ENCODE results near the gene NKD2.

NKD2 gene

GRCh38 chr5:976849-977751 lies 31.5 kb upstream of the NKD2 start:
- Histone ChIP-seq H3K27ac (no peak overlapping the region), H3K36me3 (replicated peaks) (no peaks in the 10 kb centered on the region), H3K27me3 (replicated peaks) (peaks cover 9% of the 10 kb centered on the region), H3K4me3 (ENCODE audit: low read depth, low read length) (no peak overlapping the region)
- in situ Hi-C loops (cut with HindIII; ENCODE audit: low pct_ligation_motif_present, low sequenced_read_pairs), result no loop called here
- TF ChIP-seq, protein P1, sequence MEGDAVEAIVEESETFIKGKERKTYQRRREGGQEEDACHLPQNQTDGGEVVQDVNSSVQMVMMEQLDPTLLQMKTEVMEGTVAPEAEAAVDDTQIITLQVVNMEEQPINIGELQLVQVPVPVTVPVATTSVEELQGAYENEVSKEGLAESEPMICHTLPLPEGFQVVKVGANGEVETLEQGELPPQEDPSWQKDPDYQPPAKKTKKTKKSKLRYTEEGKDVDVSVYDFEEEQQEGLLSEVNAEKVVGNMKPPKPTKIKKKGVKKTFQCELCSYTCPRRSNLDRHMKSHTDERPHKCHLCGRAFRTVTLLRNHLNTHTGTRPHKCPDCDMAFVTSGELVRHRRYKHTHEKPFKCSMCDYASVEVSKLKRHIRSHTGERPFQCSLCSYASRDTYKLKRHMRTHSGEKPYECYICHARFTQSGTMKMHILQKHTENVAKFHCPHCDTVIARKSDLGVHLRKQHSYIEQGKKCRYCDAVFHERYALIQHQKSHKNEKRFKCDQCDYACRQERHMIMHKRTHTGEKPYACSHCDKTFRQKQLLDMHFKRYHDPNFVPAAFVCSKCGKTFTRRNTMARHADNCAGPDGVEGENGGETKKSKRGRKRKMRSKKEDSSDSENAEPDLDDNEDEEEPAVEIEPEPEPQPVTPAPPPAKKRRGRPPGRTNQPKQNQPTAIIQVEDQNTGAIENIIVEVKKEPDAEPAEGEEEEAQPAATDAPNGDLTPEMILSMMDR (IDR thresholded peaks at IDR 0.05; ENCODE audit: low read depth, low read length, missing control alignments), result no peak
- no peak for DNase-seq

DNA sequence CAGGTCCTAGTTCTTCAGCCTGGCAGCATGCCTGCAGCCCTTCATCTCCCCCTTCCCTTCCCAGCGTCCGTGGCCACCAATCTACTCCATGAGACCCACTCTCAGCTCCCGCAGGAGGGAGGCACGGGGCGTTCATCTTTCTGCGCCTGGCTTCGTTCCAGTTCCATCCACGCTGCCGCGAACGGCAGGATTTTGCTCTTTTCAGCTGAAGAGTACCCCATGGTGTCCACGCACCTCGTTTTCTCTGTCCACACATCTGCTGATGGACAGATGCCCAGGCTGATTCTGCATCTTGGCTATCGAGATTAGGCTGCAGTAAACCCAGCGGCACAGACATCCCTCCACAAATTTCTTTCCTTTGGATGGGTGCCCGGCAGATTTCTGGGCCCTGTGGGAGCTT lies 30.5 kb upstream of the NKD2 start:
- TF ChIP-seq, protein P1 (IDR thresholded peaks at IDR 0.05; ENCODE audit: low read depth, low read length, missing control alignments), result no peak
- H3K4me3 ChIP-seq (ENCODE audit: low read depth, low read length), result no peak overlapping the region
- H3K27ac ChIP-seq, result no peak overlapping the region
- in situ Hi-C loops (cut with HindIII; ENCODE audit: low pct_ligation_motif_present, low sequenced_read_pairs), result no loop called here
- H3K36me3 ChIP-seq (replicated peaks), result no peaks in the 10 kb centered on the region
- peaks cover 7% of the 10 kb centered on the region for H3K27me3 ChIP-seq (replicated peaks)
- DNase-seq, result no peak

DNA sequence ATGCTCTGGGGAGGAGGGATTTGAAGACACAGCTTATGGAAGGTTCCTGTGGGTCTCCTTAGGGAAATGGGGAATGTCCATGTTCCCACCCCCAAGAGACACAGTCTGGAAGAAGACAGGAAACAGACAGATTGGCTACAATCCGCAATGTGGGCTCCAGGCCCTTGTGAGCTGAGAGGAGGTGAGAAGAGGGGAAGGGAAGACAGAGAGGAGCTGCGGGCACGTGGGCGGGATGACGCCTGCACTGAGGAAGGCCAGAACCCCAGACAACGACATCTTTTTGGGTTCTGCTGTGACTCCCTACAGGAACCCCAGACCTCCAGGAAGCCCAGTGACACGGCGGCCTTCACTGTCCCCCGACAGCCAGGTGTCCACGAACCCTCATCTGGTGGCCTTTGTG lies 29.9 kb upstream of the NKD2 start:
- TF ChIP-seq, protein P1 (IDR thresholded peaks at IDR 0.05; ENCODE audit: low read depth, low read length, missing control alignments), result no peak
- Histone ChIP-seq H3K27ac (no peak overlapping the region), H3K4me3 (ENCODE audit: low read depth, low read length) (no peak overlapping the region), H3K36me3 (replicated peaks) (no peaks in the 10 kb centered on the region), H3K27me3 (replicated peaks) (peaks cover 7% of the 10 kb centered on the region)
- no peak for DNase-seq
- in situ Hi-C loops (cut with HindIII; ENCODE audit: low pct_ligation_motif_present, low sequenced_read_pairs), result no loop called here

DNA sequence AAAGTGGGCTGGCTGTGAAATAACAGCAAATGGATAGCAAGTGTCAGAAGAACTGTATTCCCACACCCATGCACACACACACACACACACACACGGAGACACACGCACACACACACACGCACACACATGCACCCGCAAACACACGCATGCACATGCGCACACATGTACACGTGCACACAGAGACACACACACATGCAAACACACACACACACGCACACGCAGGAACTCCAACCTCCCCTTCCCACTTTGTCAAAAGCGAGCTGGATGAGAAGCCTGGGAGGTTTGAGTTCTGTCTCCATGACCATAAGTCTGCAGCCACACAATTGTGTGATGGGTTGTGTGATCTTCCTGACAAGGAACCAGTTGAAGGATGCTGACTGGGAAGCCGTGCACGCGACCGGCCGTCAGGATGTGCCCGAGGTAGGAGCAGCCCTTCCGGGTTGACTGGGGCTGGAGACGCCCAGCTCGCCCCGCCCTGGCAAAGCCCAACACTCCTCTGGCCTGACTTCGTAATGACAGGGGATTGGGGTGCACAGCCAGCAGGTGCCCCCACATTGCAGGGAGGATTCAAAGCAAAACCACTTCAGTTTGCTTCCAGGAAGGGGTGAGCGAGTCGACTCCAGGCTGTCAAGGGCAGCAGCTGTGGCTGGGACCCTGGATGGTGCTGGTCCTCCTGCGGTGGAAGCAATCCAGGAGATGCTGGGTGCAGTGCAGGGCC lies 29.3 kb upstream of the NKD2 start:
- TF ChIP-seq, protein P1 (IDR thresholded peaks at IDR 0.05; ENCODE audit: low read depth, low read length, missing control alignments), result no peak
- Histone ChIP-seq H3K27ac (no peak overlapping the region), H3K36me3 (replicated peaks) (no peaks in the 10 kb centered on the region), H3K4me3 (ENCODE audit: low read depth, low read length) (no peak overlapping the region), H3K27me3 (replicated peaks) (peaks cover 7% of the 10 kb centered on the region)
- in situ Hi-C loops (cut with HindIII; ENCODE audit: low pct_ligation_motif_present, low sequenced_read_pairs), result no loop called here
- no peak for DNase-seq

DNA sequence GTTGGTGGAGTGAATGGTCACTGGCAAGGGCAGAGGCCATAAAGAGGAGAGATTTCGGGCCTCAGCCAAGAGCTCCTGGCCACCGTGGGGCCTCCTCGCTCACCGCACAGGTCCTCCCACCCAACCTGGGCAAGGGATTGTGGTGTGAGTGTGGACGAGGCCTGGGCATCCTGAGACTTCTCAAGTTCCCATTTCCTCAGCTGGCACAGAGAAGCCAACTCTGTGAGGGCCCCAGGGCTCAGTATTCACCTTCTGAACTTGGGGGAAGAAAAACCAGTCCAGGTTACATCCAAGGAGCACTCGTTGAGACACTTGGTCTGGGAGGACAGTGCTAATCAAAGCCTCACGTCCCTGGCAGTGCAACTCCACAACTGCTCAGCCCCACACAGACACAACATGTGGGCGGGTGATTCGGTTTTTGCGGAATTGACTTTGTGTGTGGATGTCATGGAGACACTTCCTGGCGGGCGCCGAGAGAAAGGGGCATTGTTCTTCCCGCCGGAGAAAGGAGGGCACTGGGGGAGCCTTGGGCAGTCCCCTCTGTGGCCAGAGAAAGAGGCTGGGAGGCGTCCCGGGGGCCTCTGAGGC lies 28.5 kb upstream of the NKD2 start:
- H3K4me3 ChIP-seq (ENCODE audit: low read depth, low read length), result no peak overlapping the region
- TF ChIP-seq, protein P1 (IDR thresholded peaks at IDR 0.05; ENCODE audit: low read depth, low read length, missing control alignments), result no peak
- in situ Hi-C loops (cut with HindIII; ENCODE audit: low pct_ligation_motif_present, low sequenced_read_pairs), result no loop called here
- H3K27me3 ChIP-seq (replicated peaks), result peaks cover 7% of the 10 kb centered on the region
- no peak overlapping the region for H3K27ac ChIP-seq
- H3K36me3 ChIP-seq (replicated peaks), result no peaks in the 10 kb centered on the region
- no peak for DNase-seq
